HK-2 (cell line): ENCODE data around the gene ZNF460.
"Not testable (repeated sequence)": the region's sequence is repeated elsewhere in the genome, so short reads cannot be mapped to it uniquely, and the experiment has no call there.

Experiments used
- DNase-seq: peaks from one replicate; pipeline ENCODE4 v3.0.0-alpha.2; 2018; ENCODE audit not compliant: unreplicated experiment

Gene ZNF460

DNA sequence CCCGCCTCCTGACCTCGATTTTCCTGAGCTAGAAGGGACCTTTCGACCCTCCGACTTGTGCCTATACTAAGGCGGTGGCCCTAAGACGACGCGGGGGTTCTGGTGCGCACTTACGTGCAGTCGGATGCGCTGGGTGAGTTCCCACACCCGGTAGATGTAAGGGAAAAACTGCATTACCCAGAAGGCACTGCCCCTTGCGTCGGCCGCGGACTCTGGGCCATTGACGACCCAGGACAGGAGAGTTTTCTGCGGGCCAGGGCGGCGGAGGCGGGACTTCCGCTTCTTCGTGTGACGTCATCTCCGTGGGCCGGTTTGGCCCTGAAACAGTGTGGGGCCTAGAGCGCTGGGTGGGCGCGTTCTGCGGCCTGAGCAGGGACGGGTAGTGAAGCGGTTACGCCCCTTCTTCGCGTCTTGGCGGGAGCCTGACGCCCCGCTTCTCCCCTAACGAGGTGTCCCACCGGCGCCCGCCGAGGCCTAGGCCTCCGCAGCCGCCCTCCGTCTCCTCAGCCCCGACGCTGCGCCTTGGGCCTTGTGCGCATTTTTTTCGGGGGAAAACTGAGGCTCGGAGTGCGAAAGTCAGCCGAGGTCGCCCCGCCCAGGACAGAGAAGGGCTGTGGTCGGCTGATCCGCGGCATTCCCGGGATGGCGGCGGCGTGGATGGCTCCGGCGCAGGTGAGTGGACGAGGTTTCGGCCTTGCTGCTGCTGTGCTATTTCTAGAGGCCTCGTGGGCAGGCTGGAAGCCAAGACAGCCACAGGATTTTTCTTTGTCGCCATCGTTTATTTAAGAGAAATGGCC is at the start of gene ZNF460:
TSS of gene ZNF460 (plus strand) at position 321 of the 797 bp plus-strand sequence. CDS start at position 643, 322 bp downstream.
- peak; percentile 99 for DNase-seq

GRCh38 chr19:57231686-57232085 is 48.6 kb upstream of the ZNF460 start:
- DNase-seq, result no peak

- no peak for DNase-seq
Observed at GRCh38 chr19:57233207-57233606, 47.1 kb upstream of the ZNF460 start.

DNA sequence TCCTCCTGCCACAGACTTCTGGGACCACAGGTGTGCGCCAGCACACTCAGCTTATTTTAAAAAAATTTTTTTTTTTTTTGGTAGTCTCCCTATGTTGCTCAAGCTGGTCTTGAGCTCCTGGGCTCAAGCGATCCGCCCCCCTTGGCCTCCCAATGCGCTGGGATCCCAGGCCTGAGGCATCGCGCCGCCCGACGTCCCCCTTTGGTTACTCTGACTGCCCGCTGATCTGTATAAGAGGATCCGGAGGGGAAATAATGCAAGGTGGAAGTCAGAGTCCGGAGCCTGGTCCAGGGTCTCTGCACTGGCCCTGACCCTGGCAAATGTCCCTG is 40.3 kb upstream of the ZNF460 start:
- no peak for DNase-seq

DNA sequence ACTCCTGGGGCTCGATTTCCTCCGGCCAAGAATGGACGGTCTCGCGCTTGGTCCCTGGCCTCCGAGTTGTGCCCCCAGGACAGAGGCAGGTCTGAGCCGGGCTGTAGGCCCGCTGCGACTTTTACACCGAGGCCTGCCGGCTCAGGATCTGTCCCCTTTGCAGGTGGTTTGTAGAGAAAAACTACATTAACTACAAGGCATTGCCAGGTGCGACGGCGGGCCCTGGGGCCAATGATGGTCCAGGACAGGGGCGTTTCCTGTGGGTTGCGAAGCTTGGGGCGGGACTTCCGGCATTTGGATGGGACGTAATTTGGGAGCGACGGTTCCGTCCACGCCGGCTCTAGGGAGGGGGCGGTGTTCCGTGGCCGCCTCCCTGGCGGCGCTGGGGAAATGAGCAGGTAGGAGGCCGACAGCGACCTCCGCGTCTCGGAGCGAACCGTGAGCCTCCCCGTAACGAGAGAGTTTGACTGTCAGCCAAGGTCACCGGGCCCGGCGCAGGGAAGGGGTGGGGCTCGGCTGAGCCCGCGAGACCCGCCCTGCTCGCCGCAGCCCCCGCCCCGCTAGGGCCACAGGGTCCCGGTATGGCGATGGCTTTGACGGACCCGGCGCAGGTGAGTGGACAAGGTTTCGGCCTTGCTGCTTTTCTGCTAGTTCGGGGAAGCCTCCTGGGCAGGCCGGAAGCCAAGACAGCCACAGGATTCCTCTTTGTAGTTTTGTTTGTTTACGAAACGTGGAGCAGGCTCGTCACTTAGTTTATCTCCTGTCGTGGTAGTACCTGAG is 39.8 kb upstream of the ZNF460 start, which contains the start of gene ZNF805:
TSS of gene ZNF805 (plus strand) at position 322 of the 780 bp plus-strand sequence. CDS start at position 582, 260 bp downstream.
- peak; percentile 96 for DNase-seq

- DNase-seq, result peak; percentile 11
Observed at GRCh38 chr19:57241176-57241575, 39.1 kb upstream of the ZNF460 start.

GRCh38 chr19:57242821-57243220 is 37.5 kb upstream of the ZNF460 start:
- no peak for DNase-seq

GRCh38 chr19:57244513-57244912 is 35.8 kb upstream of the ZNF460 start:
- no peak for DNase-seq

GRCh38 chr19:57245066-57245465 is 35.2 kb upstream of the ZNF460 start:
- no peak for DNase-seq

- no peak for DNase-seq
Observed at GRCh38 chr19:57245959-57246358, 34.3 kb upstream of the ZNF460 start.

- no peak for DNase-seq
Observed at GRCh38 chr19:57248646-57249045, 31.6 kb upstream of the ZNF460 start.

DNA sequence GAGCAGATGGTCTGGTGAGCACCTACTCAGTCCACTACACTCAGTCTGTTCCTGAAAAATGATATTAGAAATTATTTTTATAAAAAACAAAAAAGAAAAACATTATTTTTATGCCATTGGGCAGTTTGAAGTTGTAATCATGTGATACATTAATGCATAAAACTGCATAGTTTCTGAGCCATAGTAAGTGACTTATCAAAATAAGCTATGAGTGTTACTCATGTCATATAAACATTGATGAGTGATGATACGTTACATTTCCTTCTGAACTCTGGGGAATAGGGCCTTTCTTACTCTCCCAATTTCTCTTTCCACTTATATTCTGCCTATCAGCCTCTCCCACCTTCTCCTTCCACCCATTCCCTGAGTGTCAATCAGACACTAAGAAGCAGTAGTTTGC is 31.0 kb upstream of the ZNF460 start:
- DNase-seq, result no peak

DNA sequence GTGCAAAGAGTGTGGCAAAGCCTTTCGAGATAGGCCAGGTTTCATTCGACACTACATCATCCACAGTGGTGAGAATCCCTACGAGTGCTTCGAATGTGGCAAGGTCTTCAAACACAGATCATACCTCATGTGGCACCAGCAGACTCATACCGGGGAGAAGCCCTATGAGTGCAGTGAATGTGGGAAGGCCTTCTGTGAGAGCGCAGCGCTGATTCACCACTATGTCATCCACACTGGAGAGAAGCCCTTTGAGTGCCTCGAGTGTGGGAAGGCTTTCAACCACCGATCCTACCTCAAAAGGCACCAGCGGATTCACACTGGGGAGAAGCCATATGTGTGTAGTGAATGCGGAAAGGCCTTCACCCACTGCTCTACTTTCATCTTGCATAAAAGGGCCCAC is 26.5 kb upstream of the ZNF460 start:
- peak; percentile 20 for DNase-seq

DNA sequence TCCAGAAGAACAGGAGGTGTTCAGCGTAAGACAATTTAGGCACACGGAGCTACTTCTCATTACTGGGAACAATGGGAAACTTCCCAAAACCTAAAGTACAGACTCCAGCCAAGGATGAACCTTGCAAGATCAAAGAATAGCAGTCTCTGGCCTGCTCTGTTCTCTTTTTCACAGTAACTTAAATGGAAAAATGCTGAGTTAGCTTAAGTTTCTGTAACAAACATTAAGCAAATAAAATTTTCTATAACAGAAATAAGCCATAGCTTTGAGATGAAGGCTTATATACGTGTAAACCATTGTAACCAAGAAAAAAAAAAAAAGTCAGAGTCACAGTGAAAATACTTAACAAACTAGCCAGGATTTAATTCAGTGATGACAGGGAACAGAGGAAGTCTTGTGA is 18.2 kb upstream of the ZNF460 start:
- DNase-seq, result no peak

GRCh38 chr19:57263244-57263741 is 17.0 kb upstream of the ZNF460 start:
- DNase-seq, result no peak

DNA sequence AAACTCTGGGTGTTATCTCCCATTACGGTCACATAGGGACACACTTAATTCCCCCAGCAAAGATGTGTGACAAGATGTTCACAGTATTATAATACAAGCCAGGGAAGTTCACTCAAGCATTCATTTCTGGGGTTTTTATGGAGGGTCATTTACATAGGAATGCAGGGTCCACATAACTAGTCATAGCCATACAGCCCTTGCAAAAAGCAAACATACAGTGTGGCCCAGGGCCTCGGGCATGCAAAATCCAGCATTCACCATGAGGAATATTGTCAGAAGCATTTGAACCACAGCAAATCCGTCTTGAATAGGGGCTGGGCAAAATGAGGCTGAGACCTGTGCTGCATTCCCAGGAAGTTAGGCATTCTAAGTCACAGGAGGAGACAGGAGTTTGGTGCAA is 13.0 kb upstream of the ZNF460 start:
- DNase-seq, result no peak

- DNase-seq, result no peak
Observed at GRCh38 chr19:57269515-57270250, 10.6 kb upstream of the ZNF460 start.

DNA sequence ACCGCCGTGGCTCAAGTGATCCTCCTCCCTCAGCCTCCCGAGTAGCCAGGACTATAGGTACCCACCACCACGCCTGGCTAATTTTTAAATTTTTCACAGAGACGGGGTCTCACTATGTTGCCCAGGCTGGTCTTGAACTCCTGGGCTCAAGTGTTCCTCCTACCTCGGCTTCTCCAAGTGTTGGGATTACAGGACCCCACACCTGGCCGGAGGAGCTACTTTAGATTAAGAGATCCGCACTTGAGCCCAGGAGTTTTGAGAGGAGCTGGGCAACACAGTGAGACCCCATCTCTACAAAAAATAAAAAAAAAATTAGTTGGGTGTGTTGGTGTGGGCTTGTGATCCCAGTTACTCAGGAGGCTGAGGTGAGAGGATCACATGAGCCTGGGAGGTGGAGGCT is 9.0 kb upstream of the ZNF460 start:
- DNase-seq, result no peak

GRCh38 chr19:57273014-57273413 is 7.3 kb upstream of the ZNF460 start:
- no peak for DNase-seq

GRCh38 chr19:57276430-57276829 is 3.9 kb upstream of the ZNF460 start:
- DNase-seq, result no peak

GRCh38 chr19:57278481-57278880 is 1.8 kb upstream of the ZNF460 start:
- DNase-seq, result not testable (repeated sequence)
